ENCODE measurements around the gene PNPLA2.

PNPLA2 gene

GRCh38 chr11:862696-863022, 43.9 kb downstream of the PNPLA2 start:
- no peak for DNase-seq

GRCh38 chr11:863023-863909, 44.6 kb downstream of the PNPLA2 start:
- DNase-seq, result no peak

GRCh38 chr11:863910-864827, 45.5 kb downstream of the PNPLA2 start:
- DNase-seq, result no peak

- no peak for DNase-seq
Observed at GRCh38 chr11:864898-865297, 46.2 kb downstream of the PNPLA2 start.

GRCh38 chr11:865462-866430, 47.0 kb downstream of the PNPLA2 start:
- no peak for DNase-seq

GRCh38 chr11:866481-866880, 47.8 kb downstream of the PNPLA2 start:
- no peak for DNase-seq

- no peak for DNase-seq
Observed at GRCh38 chr11:867856-868358, 49.2 kb downstream of the PNPLA2 start.

GRCh38 chr11:868394-868793, 49.7 kb downstream of the PNPLA2 start:
- DNase-seq, result no peak

GRCh38 chr11:868802-869201, 50.1 kb downstream of the PNPLA2 start:
- DNase-seq, result no peak

GRCh38 chr11:869399-870126, 50.8 kb downstream of the PNPLA2 start:
- no peak for DNase-seq

- DNase-seq, result no peak
Observed at GRCh38 chr11:870127-870413, 51.4 kb downstream of the PNPLA2 start.

- DNase-seq, result no peak
Observed at GRCh38 chr11:870418-870817, 51.7 kb downstream of the PNPLA2 start.

- DNase-seq, result no peak
Observed at GRCh38 chr11:871472-871871, 52.8 kb downstream of the PNPLA2 start.

GRCh38 chr11:872799-873198, 54.1 kb downstream of the PNPLA2 start:
- no peak for DNase-seq

- DNase-seq, result no peak
Observed at GRCh38 chr11:873706-874105, 55.0 kb downstream of the PNPLA2 start.

Data from stimulated activated CD4-positive, alpha-beta T cell treated with anti-CD3 and anti-CD28 coated beads, Interleukin-4, amount 100 ng/mL, for 4 hours (primary cell).